ENCODE measurements around the gene L1TD1. TPM values are rescaled to one million over a fixed set of nuclear protein-coding genes. Genes with fewer than 3 reads are reported as not detected.
A peak's percentile ranks its signal among the peaks of the same experiment; 100 is the strongest.
"Not testable (repeated sequence)": the region's sequence is repeated elsewhere in the genome, so short reads cannot be mapped to it uniquely, and the experiment has no call there.

The L1TD1 gene
- total RNA-seq, 6 experiments from 2014 or later: not detected

DNA sequence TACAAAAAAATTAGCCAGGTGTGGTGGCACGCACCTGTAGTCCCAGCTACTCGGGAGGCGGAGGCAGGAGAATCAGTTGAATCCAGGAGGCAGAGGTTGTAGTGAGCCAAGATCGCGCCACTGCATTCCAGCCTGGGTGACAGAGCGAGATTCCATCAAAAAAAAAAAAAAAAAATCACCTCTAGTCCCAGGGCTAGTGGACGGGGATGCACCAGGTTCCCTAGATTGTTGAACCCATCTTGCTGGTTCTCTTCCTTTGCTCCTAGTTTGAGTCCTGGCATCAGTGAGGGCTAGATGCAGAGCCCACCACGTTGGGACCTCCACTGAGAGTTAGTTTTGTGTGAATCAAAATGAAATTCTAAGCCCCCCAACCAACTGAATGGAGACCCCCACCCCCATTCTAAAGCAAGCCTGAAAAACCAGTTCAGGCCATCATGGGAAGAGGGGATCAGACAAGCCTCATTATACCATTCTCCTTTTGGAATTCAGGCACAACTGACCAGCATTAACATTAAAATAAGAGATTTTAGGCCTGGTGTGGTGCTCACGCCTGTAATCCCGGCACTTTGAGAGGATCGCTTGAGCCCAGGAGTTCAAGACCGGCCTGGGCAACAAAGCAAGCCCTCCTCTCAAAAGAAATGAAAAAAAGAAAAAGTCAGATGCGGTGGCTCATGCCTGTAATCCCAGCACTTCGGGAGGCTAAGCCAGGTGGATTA lies 17.9 kb upstream of the L1TD1 start:
- Mint-ChIP-seq H3K9me3 (no peaks in the 10 kb centered on the region), H3K36me3 (ENCODE audit: low read depth) (no peaks in the 10 kb centered on the region), H3K4me3 (no peak overlapping the region), H3K27me3 (ENCODE audit: insufficient read depth) (peaks cover 2% of the 10 kb centered on the region; the same call in 1 of the 2 replicates), H3K27ac (no peak overlapping the region), H3K4me1 (ENCODE audit: low read depth) (no peaks in the 10 kb centered on the region)
- no peak for DNase-seq
- TF ChIP-seq, protein P1, sequence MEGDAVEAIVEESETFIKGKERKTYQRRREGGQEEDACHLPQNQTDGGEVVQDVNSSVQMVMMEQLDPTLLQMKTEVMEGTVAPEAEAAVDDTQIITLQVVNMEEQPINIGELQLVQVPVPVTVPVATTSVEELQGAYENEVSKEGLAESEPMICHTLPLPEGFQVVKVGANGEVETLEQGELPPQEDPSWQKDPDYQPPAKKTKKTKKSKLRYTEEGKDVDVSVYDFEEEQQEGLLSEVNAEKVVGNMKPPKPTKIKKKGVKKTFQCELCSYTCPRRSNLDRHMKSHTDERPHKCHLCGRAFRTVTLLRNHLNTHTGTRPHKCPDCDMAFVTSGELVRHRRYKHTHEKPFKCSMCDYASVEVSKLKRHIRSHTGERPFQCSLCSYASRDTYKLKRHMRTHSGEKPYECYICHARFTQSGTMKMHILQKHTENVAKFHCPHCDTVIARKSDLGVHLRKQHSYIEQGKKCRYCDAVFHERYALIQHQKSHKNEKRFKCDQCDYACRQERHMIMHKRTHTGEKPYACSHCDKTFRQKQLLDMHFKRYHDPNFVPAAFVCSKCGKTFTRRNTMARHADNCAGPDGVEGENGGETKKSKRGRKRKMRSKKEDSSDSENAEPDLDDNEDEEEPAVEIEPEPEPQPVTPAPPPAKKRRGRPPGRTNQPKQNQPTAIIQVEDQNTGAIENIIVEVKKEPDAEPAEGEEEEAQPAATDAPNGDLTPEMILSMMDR (IDR thresholded peaks at IDR 0.05): no peak

DNA sequence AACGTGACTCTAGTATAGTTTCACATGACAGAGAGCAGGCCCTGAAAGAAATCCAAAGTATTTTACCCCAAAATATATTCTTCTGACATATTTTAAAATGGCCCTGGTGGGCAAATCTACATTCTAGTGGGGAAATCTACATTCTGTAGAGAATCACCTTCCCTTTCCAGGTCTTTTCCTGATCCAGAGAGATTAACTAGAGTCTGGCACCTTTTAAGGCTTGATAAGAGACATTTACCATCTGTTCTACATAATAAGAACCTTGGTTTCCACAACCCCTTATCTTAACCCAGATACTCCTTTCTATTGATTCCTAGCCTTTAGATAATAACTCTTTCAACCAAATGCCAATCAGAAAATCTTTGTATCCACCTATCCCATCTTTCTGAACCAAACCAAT lies 17.0 kb upstream of the L1TD1 start:
- DNase-seq: no peak
- Mint-ChIP-seq H3K4me1 (ENCODE audit: low read depth) (no peaks in the 10 kb centered on the region), H3K9me3 (no peaks in the 10 kb centered on the region), H3K27me3 (ENCODE audit: insufficient read depth) (peaks cover 2% of the 10 kb centered on the region; the same call in 1 of the 2 replicates), H3K27ac (no peak overlapping the region), H3K4me3 (no peak overlapping the region), H3K36me3 (ENCODE audit: low read depth) (no peaks in the 10 kb centered on the region)
- TF ChIP-seq, protein P1 (IDR thresholded peaks at IDR 0.05): no peak

DNA sequence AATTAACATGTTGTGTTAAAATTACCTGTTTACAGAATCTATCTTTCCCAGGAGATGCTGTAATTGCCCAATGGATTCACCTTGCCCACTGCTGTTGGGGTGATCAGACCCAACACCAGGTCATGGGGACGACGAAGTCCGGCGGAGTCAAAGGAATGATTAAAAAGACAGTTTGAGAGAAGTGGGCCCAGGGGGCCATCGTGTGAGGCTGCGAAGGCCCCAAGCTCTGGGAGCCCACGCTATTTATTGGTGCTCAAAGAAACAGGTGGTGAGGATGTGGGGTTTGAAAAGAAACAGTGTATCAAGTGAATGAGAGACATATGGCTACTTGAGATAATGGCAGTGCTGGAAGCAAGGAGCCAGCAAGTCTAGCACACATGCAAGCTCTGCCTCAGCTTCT lies 16.3 kb upstream of the L1TD1 start:
- Mint-ChIP-seq H3K27ac (no peak overlapping the region), H3K4me1 (ENCODE audit: low read depth) (no peaks in the 10 kb centered on the region), H3K4me3 (no peak overlapping the region), H3K27me3 (ENCODE audit: insufficient read depth) (peaks cover 2% of the 10 kb centered on the region; the same call in 1 of the 2 replicates), H3K36me3 (ENCODE audit: low read depth) (no peaks in the 10 kb centered on the region), H3K9me3 (no peaks in the 10 kb centered on the region)
- TF ChIP-seq, protein P1 (IDR thresholded peaks at IDR 0.05): no peak
- DNase-seq: no peak

DNA sequence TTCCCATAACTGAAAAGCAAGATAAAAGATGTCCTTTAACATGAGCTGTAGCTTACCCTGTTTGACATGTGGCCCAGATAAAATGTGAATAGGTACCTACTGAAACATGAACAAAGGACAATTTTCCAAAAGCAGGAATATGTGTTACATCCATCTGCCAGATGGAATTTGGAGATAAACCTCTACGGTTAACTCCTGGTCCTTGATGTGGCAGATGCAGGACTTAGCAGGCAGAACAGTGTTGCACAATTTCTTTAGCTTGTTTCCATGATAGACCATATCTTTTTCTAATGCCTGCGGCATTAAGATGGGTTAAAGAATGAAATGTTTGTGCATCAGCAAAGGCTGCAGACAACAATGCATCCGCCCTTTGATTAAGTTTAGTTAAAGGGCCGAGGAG lies 14.6 kb upstream of the L1TD1 start:
- H3K9me3 Mint-ChIP-seq; H3K36me3 Mint-ChIP-seq (ENCODE audit: low read depth); H3K27me3 Mint-ChIP-seq (ENCODE audit: insufficient read depth); H3K4me1 Mint-ChIP-seq (ENCODE audit: low read depth); H3K27ac Mint-ChIP-seq; H3K4me3 Mint-ChIP-seq; DNase-seq: not testable (repeated sequence)

DNA sequence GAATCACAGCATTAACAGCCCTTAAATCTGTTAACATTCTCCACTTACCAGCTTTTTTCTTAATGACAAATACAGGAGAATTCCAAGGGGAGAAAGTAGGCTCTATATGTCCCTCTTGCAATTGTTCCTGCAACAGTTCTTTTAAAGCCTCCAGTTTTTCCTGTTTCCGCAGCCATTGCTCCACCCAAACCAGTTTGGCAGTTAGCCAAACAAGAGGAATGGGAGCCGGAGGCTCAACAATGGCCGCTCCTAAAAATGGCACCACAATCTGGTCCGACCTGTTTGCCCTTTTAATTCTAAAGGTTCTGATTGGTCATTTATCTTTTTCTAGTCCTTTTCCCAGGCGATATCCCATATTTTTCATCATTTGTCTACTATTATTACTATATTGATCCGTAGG lies 14.0 kb upstream of the L1TD1 start:
- H3K9me3 Mint-ChIP-seq: no peaks in the 10 kb centered on the region
- no peaks in the 10 kb centered on the region for H3K4me1 Mint-ChIP-seq (ENCODE audit: low read depth)
- H3K27ac Mint-ChIP-seq: no peak overlapping the region
- peaks cover 6% of the 10 kb centered on the region; the same call in 1 of the 2 replicates for H3K27me3 Mint-ChIP-seq (ENCODE audit: insufficient read depth)
- TF ChIP-seq, protein P1 (IDR thresholded peaks at IDR 0.05): no peak
- H3K36me3 Mint-ChIP-seq (ENCODE audit: low read depth): no peaks in the 10 kb centered on the region
- no peak for DNase-seq
- no peak overlapping the region for H3K4me3 Mint-ChIP-seq

DNA sequence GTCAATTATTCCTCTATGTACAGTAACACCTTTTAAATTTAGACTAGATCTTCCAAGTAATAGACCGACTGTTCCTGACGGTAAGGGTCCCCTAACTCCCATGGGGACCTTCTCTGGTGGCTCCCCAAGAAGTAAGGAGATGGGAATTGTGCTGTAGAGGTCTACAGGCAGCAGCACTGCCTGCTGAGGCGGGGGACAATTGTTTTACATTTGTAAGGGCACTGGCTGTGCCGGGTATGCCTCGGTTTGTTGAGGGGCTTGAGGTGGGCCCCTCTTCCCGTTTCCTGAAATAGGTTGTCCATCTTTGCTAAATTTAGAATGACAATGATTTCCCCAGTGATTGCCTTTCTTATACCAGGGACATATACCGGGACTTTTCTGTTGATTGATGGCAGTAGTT lies 13.1 kb upstream of the L1TD1 start:
- Mint-ChIP-seq H3K27ac (no peak overlapping the region), H3K4me1 (ENCODE audit: low read depth) (no peaks in the 10 kb centered on the region), H3K36me3 (ENCODE audit: low read depth) (no peaks in the 10 kb centered on the region), H3K9me3 (no peaks in the 10 kb centered on the region), H3K27me3 (ENCODE audit: insufficient read depth) (peaks cover 6% of the 10 kb centered on the region; the same call in 1 of the 2 replicates), H3K4me3 (no peak overlapping the region)
- TF ChIP-seq, protein P1 (IDR thresholded peaks at IDR 0.05): no peak
- DNase-seq: no peak

DNA sequence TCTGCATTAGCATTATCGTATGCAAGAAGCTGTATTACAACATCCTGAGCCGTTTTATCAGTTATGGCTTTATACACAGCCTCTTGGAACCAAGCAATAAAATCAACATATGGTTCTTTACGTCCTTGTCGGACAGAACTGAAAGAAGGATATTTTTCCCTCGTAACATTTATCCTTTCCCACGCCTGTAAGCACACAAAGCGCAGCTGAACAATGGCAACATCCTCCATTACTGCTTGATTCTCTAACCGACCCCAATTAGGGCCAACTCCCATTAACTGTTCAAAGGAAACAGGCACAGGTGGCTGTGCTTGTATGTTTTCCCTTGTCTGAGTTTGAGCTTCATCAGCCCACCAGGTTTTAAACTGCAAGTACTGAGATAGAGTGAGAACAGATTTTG lies 12.5 kb upstream of the L1TD1 start:
- H3K27me3 Mint-ChIP-seq (ENCODE audit: insufficient read depth); H3K36me3 Mint-ChIP-seq (ENCODE audit: low read depth); H3K27ac Mint-ChIP-seq; H3K4me3 Mint-ChIP-seq; DNase-seq; H3K9me3 Mint-ChIP-seq; H3K4me1 Mint-ChIP-seq (ENCODE audit: low read depth): not testable (repeated sequence)

DNA sequence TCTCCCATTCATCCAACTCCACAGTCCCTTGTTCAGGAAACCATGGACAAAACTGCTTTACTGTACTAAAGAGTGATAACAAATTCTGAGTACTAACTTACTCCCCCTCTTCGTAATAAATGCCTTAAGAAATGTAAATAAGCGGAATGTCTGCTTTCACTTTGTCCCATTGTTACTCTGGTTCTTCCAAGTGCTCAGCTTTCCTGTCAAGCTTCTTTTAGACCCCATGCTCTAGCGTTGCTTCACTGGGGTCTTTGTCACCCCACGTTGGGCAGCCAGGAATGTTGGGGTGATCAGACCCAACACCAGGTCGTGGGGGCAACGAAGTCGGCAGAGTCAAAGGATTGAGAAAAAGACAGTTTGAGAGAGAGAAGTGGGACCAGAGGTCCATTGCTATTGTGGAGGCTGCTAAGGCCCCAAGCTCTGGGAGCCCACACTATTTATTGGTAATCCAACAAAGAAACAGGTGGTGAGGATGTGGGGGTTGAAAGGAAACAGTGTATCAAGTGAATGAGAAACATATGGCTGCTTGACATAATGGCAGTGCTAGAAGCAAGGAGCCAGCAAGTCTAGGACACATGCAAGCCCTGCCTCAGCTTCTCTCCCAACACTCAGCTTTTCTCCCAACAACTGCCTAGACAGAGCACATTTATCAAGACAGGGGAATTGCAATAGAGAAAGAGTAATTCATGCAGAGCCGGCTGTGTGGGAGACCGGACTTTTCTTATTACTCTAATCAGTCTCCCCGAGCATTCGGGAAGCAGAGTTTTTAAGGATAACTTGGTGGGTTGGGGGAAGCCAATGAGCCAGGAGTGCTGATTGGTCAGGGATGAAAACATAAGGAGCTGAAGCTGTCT lies 11.3 kb upstream of the L1TD1 start:
- not testable (repeated sequence) for H3K9me3 Mint-ChIP-seq; H3K27me3 Mint-ChIP-seq (ENCODE audit: insufficient read depth); DNase-seq; H3K27ac Mint-ChIP-seq; H3K36me3 Mint-ChIP-seq (ENCODE audit: low read depth); H3K4me1 Mint-ChIP-seq (ENCODE audit: low read depth)
- peak overlapping the region; percentile 58; the same call in 1 of the 2 replicates for H3K4me3 Mint-ChIP-seq
